ENCODE data around the gene DCUN1D3.

DNA sequence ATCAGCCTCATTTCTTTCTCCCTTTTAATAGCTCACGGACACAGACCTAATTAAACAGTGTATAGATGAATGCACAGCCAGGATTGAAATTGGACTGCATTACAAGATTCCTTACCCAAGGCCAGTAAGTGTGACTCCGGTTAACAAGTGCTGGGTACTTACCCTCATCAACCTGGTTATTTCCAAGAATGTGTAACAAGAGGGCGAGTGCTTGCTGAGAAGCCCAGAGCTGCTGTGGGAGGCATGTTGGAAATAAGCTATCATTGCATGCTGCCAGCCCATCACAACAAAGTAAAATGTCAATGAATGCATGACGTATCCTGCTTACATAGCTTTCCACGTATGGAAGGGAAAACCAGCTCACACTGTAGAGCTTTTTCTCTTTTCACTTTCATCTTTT is 19.9 kb upstream of the DCUN1D3 start:
- TF ChIP-seq, protein P1, sequence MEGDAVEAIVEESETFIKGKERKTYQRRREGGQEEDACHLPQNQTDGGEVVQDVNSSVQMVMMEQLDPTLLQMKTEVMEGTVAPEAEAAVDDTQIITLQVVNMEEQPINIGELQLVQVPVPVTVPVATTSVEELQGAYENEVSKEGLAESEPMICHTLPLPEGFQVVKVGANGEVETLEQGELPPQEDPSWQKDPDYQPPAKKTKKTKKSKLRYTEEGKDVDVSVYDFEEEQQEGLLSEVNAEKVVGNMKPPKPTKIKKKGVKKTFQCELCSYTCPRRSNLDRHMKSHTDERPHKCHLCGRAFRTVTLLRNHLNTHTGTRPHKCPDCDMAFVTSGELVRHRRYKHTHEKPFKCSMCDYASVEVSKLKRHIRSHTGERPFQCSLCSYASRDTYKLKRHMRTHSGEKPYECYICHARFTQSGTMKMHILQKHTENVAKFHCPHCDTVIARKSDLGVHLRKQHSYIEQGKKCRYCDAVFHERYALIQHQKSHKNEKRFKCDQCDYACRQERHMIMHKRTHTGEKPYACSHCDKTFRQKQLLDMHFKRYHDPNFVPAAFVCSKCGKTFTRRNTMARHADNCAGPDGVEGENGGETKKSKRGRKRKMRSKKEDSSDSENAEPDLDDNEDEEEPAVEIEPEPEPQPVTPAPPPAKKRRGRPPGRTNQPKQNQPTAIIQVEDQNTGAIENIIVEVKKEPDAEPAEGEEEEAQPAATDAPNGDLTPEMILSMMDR (IDR thresholded peaks at IDR 0.05), result no peak
- TF ChIP-seq RAD21 (conservative IDR thresholded peaks at IDR 0.05 in 1 of 2, IDR thresholded peaks at IDR 0.05 in 1 of 2) (no peak), KDM1A (IDR thresholded peaks at IDR 0.05; ENCODE audit: low read depth) (no peak), KDM5A (IDR thresholded peaks at IDR 0.05) (no peak), EP300 (IDR thresholded peaks at IDR 0.05) (no peak), HDAC2 (IDR thresholded peaks at IDR 0.05) (no peak), MYC (IDR thresholded peaks at IDR 0.05; ENCODE audit: borderline replicate concordance, low read length) (no peak), JUN (IDR thresholded peaks at IDR 0.05) (no peak), TFCP2L1 (CRISPR knock-in tag; IDR thresholded peaks at IDR 0.05) (no peak)
